ENCODE results near the gene IDH2. TPM values are rescaled to one million over a fixed set of nuclear protein-coding genes. Genes with fewer than 3 reads are reported as not detected.
"Not testable (repeated sequence)": the region's sequence is repeated elsewhere in the genome, so short reads cannot be mapped to it uniquely, and the experiment has no call there.

The IDH2 gene
- total RNA-seq, 2 experiments from 2014 or later, result 38.0 to 38.2 TPM

GRCh38 chr15:90142216-90143165, 40.2 kb upstream of the IDH2 start:
- Histone ChIP-seq H3K9me3 (ENCODE audit: control insufficient read depth in 1 of 2, insufficient read depth in 1 of 2, low read length in 2 of 2) (peaks cover 10 to 18% of the 10 kb centered on the region in 2 experiments), H3K27ac (ENCODE audit: low read depth in 1 of 2, low read length in 2 of 2) (no peak overlapping the region), H3K4me3 (ENCODE audit: low read length) (peak overlapping the region; percentile 5), H3K27me3 (ENCODE audit: control insufficient read depth in 1 of 2, insufficient read depth in 2 of 2, low read length in 2 of 2) (no peaks in the 10 kb centered on the region), H3K4me1 (ENCODE audit: insufficient read depth, low read length) (peaks cover 28% of the 10 kb centered on the region), H3K36me3 (ENCODE audit: insufficient read depth, low read length) (no peaks in the 10 kb centered on the region)
- Mint-ChIP-seq H3K9me3 (peaks cover 4% of the 10 kb centered on the region), H3K27me3 (no peaks in the 10 kb centered on the region), H3K36me3 (ENCODE audit: low read depth) (peaks cover 5% of the 10 kb centered on the region), H3K27ac (peak overlapping the region; percentile 78), H3K4me3 (peak overlapping the region; percentile 66), H3K4me1 (ENCODE audit: low read depth) (peaks cover 37% of the 10 kb centered on the region)
- intact Hi-C loops (cut with DNase I, micrococcal nuclease), result loop anchor here (1.0 to 5.0 kb wide), 5 partner anchors 40 to 144 kb away; partner anchors contain the start of genes IDH2 (in 2 of the 2), CIB1 (in 1 of the 2) and GDPGP1 (in 1 of the 2)
- ATAC-seq (ENCODE audit: poor library complexity) (peak; percentile 95), DNase-seq (peak in 13 of 14 experiments; percentile 8 to 80 (median 47))
- CTCF ChIA-PET, result interaction anchor here (0.6 to 1.4 kb wide), 9 partner anchors 20 to 854 kb away, joined by 3 to 5 read pairs (median 3); partner anchors contain the start of gene NGRN
- no peak for TF ChIP-seq CTCF (IDR thresholded peaks at IDR 0.05)
- POLR2A ChIA-PET, result interaction anchor here (0.5 to 0.7 kb wide), 3 partner anchors 40 to 1715 kb away, joined by 3 read pairs; partner anchors contain the start of gene IDH2

- Mint-ChIP-seq H3K4me3 (no peak overlapping the region), H3K27me3 (no peaks in the 10 kb centered on the region), H3K27ac (peak overlapping the region; percentile 78), H3K4me1 (ENCODE audit: low read depth) (peaks cover 37% of the 10 kb centered on the region), H3K36me3 (ENCODE audit: low read depth) (peaks cover 5% of the 10 kb centered on the region), H3K9me3 (peaks cover 4% of the 10 kb centered on the region)
- Histone ChIP-seq H3K4me1 (ENCODE audit: insufficient read depth, low read length) (peaks cover 28% of the 10 kb centered on the region), H3K9me3 (ENCODE audit: control insufficient read depth in 1 of 2, insufficient read depth in 1 of 2, low read length in 2 of 2) (peaks cover 10 to 18% of the 10 kb centered on the region in 2 experiments), H3K27ac (ENCODE audit: low read depth in 1 of 2, low read length in 2 of 2) (no peak overlapping the region), H3K36me3 (ENCODE audit: insufficient read depth, low read length) (no peaks in the 10 kb centered on the region), H3K4me3 (ENCODE audit: low read length) (no peak overlapping the region), H3K27me3 (ENCODE audit: control insufficient read depth in 1 of 2, insufficient read depth in 2 of 2, low read length in 2 of 2) (no peaks in the 10 kb centered on the region)
- intact Hi-C loops (cut with DNase I, micrococcal nuclease), result loop anchor here (1.0 to 5.0 kb wide), 4 partner anchors 39 to 91 kb away; partner anchors contain the start of genes IDH2 (in 2 of the 2), CIB1 (in 1 of the 2) and GDPGP1 (in 1 of the 2)
- DNase-seq (peak in 1 of 14 experiments; percentile 36), ATAC-seq (ENCODE audit: poor library complexity) (no peak)
- ChIA-PET POLR2A (interaction anchor here (0.5 to 0.7 kb wide), 3 partner anchors 39 to 1716 kb away, joined by 3 read pairs; partner anchors contain the start of gene IDH2), CTCF (no interaction called here)
- TF ChIP-seq CTCF (IDR thresholded peaks at IDR 0.05), result no peak
Measured at GRCh38 chr15:90141646-90142045, 39.4 kb upstream of the IDH2 start.

GRCh38 chr15:90139549-90139948, 37.3 kb upstream of the IDH2 start:
- H3K4me1 ChIP-seq (ENCODE audit: insufficient read depth, low read length), result peaks cover 28% of the 10 kb centered on the region
- Mint-ChIP-seq H3K4me1 (ENCODE audit: low read depth) (peaks cover 37% of the 10 kb centered on the region), H3K4me3 (peak overlapping the region; percentile 64), H3K27ac (peak overlapping the region; percentile 70)
- ATAC-seq (ENCODE audit: poor library complexity); H3K4me3 ChIP-seq (ENCODE audit: low read length); intact Hi-C loops (cut with DNase I, micrococcal nuclease); H3K27me3 ChIP-seq (ENCODE audit: control insufficient read depth in 1 of 2, insufficient read depth in 2 of 2, low read length in 2 of 2); H3K36me3 ChIP-seq (ENCODE audit: insufficient read depth, low read length); H3K9me3 Mint-ChIP-seq; CTCF ChIA-PET; H3K27ac ChIP-seq (ENCODE audit: low read depth in 1 of 2, low read length in 2 of 2); H3K36me3 Mint-ChIP-seq (ENCODE audit: low read depth); H3K27me3 Mint-ChIP-seq: not testable (repeated sequence)
- POLR2A ChIA-PET, result interaction anchor here (1.0 to 1.4 kb wide), 3 partner anchors 40 to 94 kb away, joined by 3 to 5 read pairs (median 4); partner anchors contain the start of genes CIB1 and SEMA4B
- peaks cover 10 to 18% of the 10 kb centered on the region in 2 experiments for H3K9me3 ChIP-seq (ENCODE audit: control insufficient read depth in 1 of 2, insufficient read depth in 1 of 2, low read length in 2 of 2)
- DNase-seq, result peak in 4 of 14 experiments; percentile 5 to 51 (median 38)
